Endothelial cell (in vitro differentiated cells): ENCODE data around the gene NIF3L1. TPM values are rescaled to one million over a fixed set of nuclear protein-coding genes. Genes with fewer than 3 reads are reported as not detected.

Experiments
- DNase-seq: peaks from one replicate; pipeline ENCODE4 v3.0.0; 2021; ENCODE audit warnings: low spot score
- H3K27ac Mint-ChIP-seq: one replicate; pipeline ENCODE4 v1.8.0; 2021; ENCODE audit warnings: mixed read lengths, inconsistent platforms; ENCODE audit not compliant: unreplicated experiment
- H3K27me3 Mint-ChIP-seq: one replicate; pipeline ENCODE4 v1.8.0; 2021; ENCODE audit warnings: mild to moderate bottlenecking, moderate library complexity, mixed read lengths, inconsistent platforms; ENCODE audit not compliant: unreplicated experiment
- H3K36me3 Mint-ChIP-seq: one replicate; pipeline ENCODE4 v1.8.0; 2021; ENCODE audit warnings: mild to moderate bottlenecking, low read depth, mixed read lengths, inconsistent platforms; ENCODE audit not compliant: unreplicated experiment
- H3K4me1 Mint-ChIP-seq: one replicate; pipeline ENCODE4 v1.8.0; 2021; ENCODE audit warnings: mild to moderate bottlenecking, mixed read lengths, inconsistent platforms; ENCODE audit not compliant: unreplicated experiment
- H3K4me3 Mint-ChIP-seq: one replicate; pipeline ENCODE4 v1.8.0; 2021; ENCODE audit warnings: mild to moderate bottlenecking, mixed read lengths, inconsistent platforms; ENCODE audit not compliant: unreplicated experiment
- H3K9me3 Mint-ChIP-seq: one replicate; pipeline ENCODE4 v1.8.0; 2021; ENCODE audit warnings: mixed read lengths, inconsistent platforms; ENCODE audit not compliant: unreplicated experiment
- CTCF ChIP-seq: fragments of 200-600 bp; sonication (generic); IDR thresholded peaks from one replicate; pipeline ENCODE4 v1.5.0; 2021; ENCODE audit warnings: antibody characterized with exemption; ENCODE audit not compliant: unreplicated experiment
- total RNA-seq: library from RNA; stranded (reverse); fragmentation: NEBNext Ultra II Directional; extraction: Animal tissue kit (Norgen Biotek cat#: 25700); gene quantifications from one replicate; pipeline ENCODE4 v1.2.1, GENCODE V29; 2021; ENCODE audit not compliant: unreplicated experiment

NIF3L1 gene
- total RNA-seq, 1 donor from 2014 or later, result 14.2 TPM

DNA sequence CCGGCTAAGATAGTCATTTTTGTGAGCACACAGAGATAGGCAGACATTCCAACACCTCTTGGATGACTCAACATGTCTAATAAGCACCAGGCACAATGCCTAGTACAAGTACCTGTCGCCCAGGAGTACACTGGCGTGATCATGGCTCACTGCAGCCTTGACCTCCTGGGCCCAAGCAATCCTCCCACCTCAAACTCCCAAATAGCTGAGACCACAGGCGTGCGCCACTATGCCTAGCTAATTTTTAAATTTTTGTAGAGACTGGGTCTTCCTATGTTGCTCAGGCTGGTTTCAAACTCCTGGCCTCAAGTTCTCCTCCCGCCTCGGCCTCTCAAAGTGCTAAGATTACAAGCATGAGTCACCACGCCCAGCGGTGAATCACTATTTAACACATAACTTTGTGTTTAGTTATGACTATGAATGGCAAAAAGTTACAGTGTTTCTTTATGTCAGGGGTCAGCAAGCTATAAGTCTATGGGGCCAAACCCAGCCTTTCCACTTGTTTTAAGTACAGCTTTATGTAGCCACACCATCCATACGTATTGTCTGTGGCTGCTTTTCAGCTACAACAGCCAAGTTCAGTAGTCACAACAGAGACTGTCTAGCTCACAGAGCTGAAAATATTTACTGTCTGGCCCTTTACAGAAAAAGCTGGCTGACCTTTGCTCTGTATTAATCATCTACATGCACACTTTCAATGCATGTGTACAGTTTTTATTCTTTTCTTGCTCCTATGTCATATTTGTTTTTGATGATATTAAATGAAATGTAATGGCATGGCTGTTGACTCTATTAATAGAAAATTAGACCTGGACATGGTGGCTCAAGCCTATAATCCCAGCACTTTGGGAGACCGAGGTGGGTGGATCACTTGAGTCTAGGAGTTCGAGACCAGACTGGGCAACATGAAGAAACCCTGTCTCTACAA, 55.6 kb downstream of the NIF3L1 start:
- DNase-seq, result no peak
- no peak overlapping the region for H3K4me3 Mint-ChIP-seq
- no peaks in the 10 kb centered on the region for H3K9me3 Mint-ChIP-seq
- H3K36me3 Mint-ChIP-seq, result peaks cover 20% of the 10 kb centered on the region
- no peaks in the 10 kb centered on the region for H3K27me3 Mint-ChIP-seq
- H3K4me1 Mint-ChIP-seq, result no peaks in the 10 kb centered on the region
- no peak for TF ChIP-seq CTCF
- no peak overlapping the region for H3K27ac Mint-ChIP-seq

DNA sequence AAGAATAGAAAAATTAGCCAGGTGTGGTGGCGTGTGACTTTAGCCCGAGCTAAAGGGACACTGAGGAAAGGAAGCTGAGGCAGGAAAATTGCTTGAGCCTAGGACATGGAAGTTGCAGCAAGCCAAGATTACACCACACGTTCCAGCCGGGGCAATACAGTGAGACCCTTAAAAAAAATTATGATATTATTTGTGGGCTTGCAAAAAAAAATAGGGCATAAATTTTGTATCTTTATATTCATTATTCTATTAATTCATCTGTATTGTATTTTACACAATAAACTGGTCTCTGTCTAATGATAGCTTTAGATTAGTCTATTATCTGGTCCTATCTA, 56.2 kb downstream of the NIF3L1 start:
- no peak overlapping the region for H3K4me3 Mint-ChIP-seq
- H3K36me3 Mint-ChIP-seq, result peaks cover 18% of the 10 kb centered on the region
- H3K4me1 Mint-ChIP-seq, result no peaks in the 10 kb centered on the region
- DNase-seq, result no peak
- no peaks in the 10 kb centered on the region for H3K9me3 Mint-ChIP-seq
- no peak overlapping the region for H3K27ac Mint-ChIP-seq
- H3K27me3 Mint-ChIP-seq, result no peaks in the 10 kb centered on the region
- TF ChIP-seq CTCF, result no peak

GRCh38 chr2:200950378-200950777, 61.2 kb downstream of the NIF3L1 start:
- H3K27ac Mint-ChIP-seq, result no peak overlapping the region
- TF ChIP-seq CTCF, result no peak
- H3K27me3 Mint-ChIP-seq, result no peaks in the 10 kb centered on the region
- no peak for DNase-seq
- no peaks in the 10 kb centered on the region for H3K9me3 Mint-ChIP-seq
- no peaks in the 10 kb centered on the region for H3K4me1 Mint-ChIP-seq
- H3K36me3 Mint-ChIP-seq, result peaks cover 15% of the 10 kb centered on the region
- no peak overlapping the region for H3K4me3 Mint-ChIP-seq

Other genes starting within 250 kb of the NIF3L1 start
- gene BZW1, start 77.5 kb upstream of the NIF3L1 start, total RNA-seq, result 302 TPM
- 92.6 TPM for gene CLK1, start 24.7 kb upstream of the NIF3L1 start, total RNA-seq
- 41.1 TPM for gene PPIL3, start 294 bp upstream of the NIF3L1 start, total RNA-seq
- 57.6 TPM for gene ORC2, start 74.3 kb downstream of the NIF3L1 start, total RNA-seq
- gene HYCC2, start 182.3 kb downstream of the NIF3L1 start, total RNA-seq, result 25.1 TPM
- gene NDUFB3, start 182.6 kb downstream of the NIF3L1 start, total RNA-seq, result 82.3 TPM
- 241 TPM for gene CFLAR, start 226.8 kb downstream of the NIF3L1 start, total RNA-seq